Central memory CD8-positive, alpha-beta T cell (primary cell): ENCODE results near the gene RCAN1.
"Not testable (repeated sequence)": the region's sequence is repeated elsewhere in the genome, so short reads cannot be mapped to it uniquely, and the experiment has no call there.

Source experiments
- ATAC-seq: fragments of 150-1000 bp; cut with Tn5 transposase; replicated peaks from 2 replicates; pipeline ENCODE4 v1.10.0; 2022; ENCODE audit warnings: mild to moderate bottlenecking, moderate FRiP score, moderate number of reproducible peaks; ENCODE audit not compliant: poor library complexity, severe bottlenecking; ENCODE audit errors: extremely low read depth
- DNase-seq, 2 donors: peaks; one replicate each; pipeline ENCODE4 v3.0.0; 2021; ENCODE audit warnings: low spot score in 2 of 2
- H3K27ac Mint-ChIP-seq: one replicate; pipeline ENCODE4 v1.8.0; 2022; ENCODE audit warnings: low read depth, mild to moderate bottlenecking, moderate library complexity, mixed read lengths
- H3K27me3 Mint-ChIP-seq: one replicate; pipeline ENCODE4 v1.8.0; 2022; ENCODE audit warnings: mixed read lengths
- H3K36me3 Mint-ChIP-seq: one replicate; pipeline ENCODE4 v1.8.0; 2022; ENCODE audit warnings: mild to moderate bottlenecking, moderate library complexity, mixed read lengths; ENCODE audit not compliant: insufficient read depth
- H3K4me1 Mint-ChIP-seq: one replicate; pipeline ENCODE4 v1.8.0; 2022; ENCODE audit warnings: mixed read lengths
- H3K4me3 Mint-ChIP-seq: one replicate; pipeline ENCODE4 v1.8.0; 2022; ENCODE audit warnings: mild to moderate bottlenecking, moderate library complexity, mixed read lengths
- H3K9me3 Mint-ChIP-seq: one replicate; pipeline ENCODE4 v1.8.0; 2022; ENCODE audit warnings: mixed read lengths

RCAN1 gene

DNA sequence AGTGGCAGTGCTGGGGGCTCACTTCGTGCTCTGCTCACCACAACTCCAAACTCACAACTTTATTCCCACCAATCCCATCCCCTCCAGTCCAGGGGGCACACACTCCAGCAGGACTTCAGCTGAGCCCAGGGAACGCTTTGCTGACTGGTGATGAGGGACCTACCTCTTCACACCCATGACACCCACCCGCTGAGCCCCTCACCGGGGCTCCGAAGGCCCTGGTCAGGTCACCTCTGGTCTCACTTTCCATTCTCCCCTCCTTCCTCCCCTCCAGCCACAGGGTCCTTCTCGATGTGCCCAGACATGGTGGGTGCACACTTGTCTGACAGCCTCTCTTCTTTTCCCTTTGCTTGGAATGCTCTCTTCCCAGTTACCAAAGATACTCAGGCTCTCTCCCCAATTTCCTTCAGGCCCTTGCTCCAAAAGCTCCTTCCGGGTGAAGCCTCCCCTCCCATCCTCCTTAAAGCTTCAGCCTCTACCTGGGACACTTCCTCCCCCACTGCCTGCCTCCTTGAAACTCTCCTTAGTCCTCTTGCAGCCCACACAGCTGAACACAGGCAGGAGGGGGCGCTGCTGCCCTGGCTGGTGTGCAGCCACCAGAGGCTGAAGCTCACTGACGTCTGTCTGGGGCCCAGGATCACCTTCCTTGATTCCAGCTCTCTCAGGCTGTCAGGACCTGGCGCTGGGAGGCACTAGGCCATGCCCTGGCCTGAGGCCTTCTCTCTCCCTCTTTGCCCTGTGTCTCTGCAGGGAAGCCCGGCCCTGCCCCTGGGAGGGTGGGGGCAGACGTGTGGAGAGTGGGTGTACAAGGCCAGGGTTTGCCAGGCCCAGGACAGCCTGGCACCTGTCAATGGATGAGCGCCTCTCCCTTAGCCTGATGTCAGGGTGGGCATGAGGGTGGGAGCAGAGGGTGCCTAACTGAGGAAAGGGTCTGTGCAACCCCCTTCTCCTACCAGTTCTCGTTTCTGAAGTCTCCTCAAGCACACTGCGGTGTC is 104.5 kb downstream of the RCAN1 start:
- peaks cover 21% of the 10 kb centered on the region for H3K27me3 Mint-ChIP-seq
- H3K4me1 Mint-ChIP-seq: peaks cover 5% of the 10 kb centered on the region
- H3K27ac Mint-ChIP-seq: no peak overlapping the region
- ATAC-seq (no peak), DNase-seq (no peak)
- no peaks in the 10 kb centered on the region for H3K9me3 Mint-ChIP-seq
- no peak overlapping the region for H3K4me3 Mint-ChIP-seq
- H3K36me3 Mint-ChIP-seq: peaks cover 4% of the 10 kb centered on the region

DNA sequence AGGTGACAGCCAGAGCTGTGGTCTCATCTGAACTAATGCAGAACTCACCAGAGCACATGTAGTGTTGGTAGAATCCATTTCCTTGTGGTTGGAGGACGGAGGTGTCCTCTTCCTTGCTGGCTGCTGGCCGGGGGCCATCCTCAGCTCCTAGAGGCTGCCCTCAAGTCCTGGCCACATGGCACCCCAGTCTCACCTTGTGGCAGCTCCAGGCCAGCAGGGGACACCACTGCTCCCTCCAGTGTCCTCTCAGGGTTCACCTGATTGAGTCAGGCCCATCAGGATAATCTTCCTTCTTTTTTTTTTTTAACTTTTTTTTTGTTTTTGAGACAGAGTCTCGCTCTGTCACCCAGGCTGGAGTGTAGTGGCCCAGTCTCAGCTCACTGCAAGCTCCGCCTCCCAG is 105.8 kb downstream of the RCAN1 start:
- Mint-ChIP-seq H3K27ac (no peak overlapping the region), H3K36me3 (peaks cover 4% of the 10 kb centered on the region), H3K27me3 (peaks cover 34% of the 10 kb centered on the region), H3K9me3 (no peaks in the 10 kb centered on the region), H3K4me1 (peaks cover 5% of the 10 kb centered on the region), H3K4me3 (no peak overlapping the region)
- DNase-seq: no peak
- no peak for ATAC-seq

DNA sequence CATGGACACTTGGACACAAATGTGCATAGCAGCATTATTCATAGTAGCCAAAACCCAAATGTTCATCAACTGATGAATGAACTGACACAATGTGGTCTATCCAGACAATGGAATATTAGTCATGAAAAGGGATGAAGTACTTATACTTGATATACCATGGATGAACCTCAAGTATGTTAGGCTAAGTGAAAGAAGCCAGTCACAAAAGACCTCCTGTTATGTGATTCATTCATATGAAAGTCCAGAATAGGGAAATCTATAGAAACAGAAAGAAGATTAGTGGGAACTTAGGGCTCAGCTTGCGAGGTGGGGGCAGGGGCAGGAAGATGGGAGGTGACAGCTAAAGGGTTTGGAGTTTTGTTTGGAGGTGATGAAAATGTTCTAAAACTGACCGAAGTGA is 110.3 kb downstream of the RCAN1 start:
- no peak for DNase-seq
- Mint-ChIP-seq H3K36me3 (no peaks in the 10 kb centered on the region), H3K27ac (no peak overlapping the region), H3K27me3 (peaks cover 60% of the 10 kb centered on the region), H3K4me1 (no peaks in the 10 kb centered on the region), H3K4me3 (no peak overlapping the region), H3K9me3 (no peaks in the 10 kb centered on the region)
- no peak for ATAC-seq

DNA sequence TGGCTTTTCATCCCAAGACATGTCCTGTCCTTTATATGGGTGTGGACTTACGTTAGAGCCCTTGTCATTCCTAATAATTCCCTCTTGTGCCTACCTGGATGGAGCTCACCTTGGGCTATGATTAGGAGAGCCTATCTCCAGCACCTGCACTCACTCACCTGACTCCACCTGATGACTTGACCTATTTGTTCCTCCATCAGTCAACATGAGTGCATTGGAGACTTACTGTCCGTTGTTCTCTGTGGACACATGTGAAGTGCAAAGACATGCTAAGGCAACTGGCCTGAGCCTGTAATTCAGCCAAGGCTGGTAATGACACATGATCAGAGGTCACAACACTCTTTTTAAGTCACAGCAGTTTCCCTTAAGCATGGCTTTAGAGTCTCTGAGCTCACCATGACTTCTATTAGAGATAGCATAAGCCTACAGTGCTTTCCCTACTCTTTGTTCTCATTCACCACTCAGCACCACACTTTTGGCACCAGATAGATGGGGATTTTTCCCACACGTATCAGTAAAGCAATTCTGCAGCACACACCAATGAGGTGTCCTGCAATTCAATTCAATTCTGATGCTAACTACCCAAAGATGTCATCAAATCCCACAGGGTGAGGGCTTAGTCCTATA is 112.3 kb downstream of the RCAN1 start:
- no peak overlapping the region for H3K27ac Mint-ChIP-seq
- H3K4me3 Mint-ChIP-seq: no peak overlapping the region
- peaks cover 6% of the 10 kb centered on the region for H3K9me3 Mint-ChIP-seq
- ATAC-seq: no peak
- H3K36me3 Mint-ChIP-seq: no peaks in the 10 kb centered on the region
- no peak for DNase-seq
- no peaks in the 10 kb centered on the region for H3K4me1 Mint-ChIP-seq
- H3K27me3 Mint-ChIP-seq: peaks cover 78% of the 10 kb centered on the region

DNA sequence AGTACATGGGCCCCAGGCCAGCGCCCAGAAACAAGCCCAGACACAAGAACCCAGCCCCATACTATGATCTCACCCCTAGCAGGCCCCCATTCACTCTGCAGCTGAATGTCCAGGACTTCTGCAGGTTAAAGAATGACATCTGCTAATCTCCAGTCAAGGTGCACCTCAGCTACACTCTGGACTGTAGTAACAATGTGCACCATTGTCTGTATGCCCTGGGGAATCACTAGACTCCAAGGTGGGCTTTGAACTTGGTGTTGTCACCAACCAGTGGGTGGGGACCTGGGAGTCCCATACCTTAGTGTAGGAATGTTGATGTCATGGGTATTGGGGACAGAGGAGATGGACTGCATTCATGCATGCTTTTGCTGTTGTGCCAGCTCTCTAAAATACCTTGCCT is 113.2 kb downstream of the RCAN1 start:
- Mint-ChIP-seq H3K4me3 (no peak overlapping the region), H3K9me3 (peaks cover 11% of the 10 kb centered on the region), H3K4me1 (no peaks in the 10 kb centered on the region), H3K27ac (no peak overlapping the region), H3K27me3 (peaks cover 79% of the 10 kb centered on the region), H3K36me3 (peaks cover 1% of the 10 kb centered on the region)
- DNase-seq (no peak), ATAC-seq (no peak)

DNA sequence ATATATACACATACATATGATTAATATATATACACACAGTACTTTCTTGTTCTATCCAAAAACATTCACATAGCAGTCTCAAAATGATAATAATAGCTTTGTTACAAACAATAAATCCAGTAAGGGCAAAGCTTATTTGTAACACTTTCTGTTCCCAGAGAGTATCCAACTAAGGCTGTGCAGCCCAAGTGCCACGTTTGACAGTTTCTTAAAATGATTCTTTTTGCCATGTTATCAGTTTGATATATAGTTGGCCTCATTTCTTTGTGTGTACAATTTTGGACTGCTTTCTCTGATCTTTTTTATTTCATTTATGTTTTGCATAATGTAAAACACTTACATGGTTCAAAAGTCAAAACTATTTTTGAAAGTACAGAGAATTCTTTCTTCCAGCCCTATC is 114.7 kb downstream of the RCAN1 start:
- peaks cover 1% of the 10 kb centered on the region for H3K36me3 Mint-ChIP-seq
- H3K4me3 Mint-ChIP-seq: no peak overlapping the region
- peaks cover 20% of the 10 kb centered on the region for H3K9me3 Mint-ChIP-seq
- no peak for DNase-seq
- no peak overlapping the region for H3K27ac Mint-ChIP-seq
- no peaks in the 10 kb centered on the region for H3K4me1 Mint-ChIP-seq
- H3K27me3 Mint-ChIP-seq: peaks cover 79% of the 10 kb centered on the region
- no peak for ATAC-seq

DNA sequence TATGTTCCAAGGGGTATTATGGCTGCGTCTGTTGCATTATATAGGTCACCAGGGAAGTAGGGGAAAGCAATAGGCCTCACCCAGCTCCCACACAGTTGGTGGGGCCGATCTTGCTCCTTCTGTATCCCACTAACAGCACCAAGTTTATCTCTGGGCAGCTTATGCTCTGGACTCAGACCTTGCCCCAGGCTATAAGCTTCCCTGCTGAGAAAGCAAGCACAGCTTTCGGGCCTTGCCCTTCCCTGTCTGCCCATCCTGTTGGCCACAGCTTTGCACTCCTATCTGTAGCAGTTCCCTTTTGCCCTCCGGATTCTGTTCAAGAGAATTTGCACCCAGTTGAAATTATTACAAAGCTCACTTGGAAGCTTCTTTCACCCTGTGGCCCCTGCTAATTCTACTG is 115.8 kb downstream of the RCAN1 start:
- Mint-ChIP-seq H3K4me1 (no peaks in the 10 kb centered on the region), H3K4me3 (no peak overlapping the region), H3K27ac (no peak overlapping the region), H3K36me3 (peaks cover 1% of the 10 kb centered on the region), H3K27me3 (peaks cover 69% of the 10 kb centered on the region), H3K9me3 (peaks cover 20% of the 10 kb centered on the region)
- DNase-seq (no peak), ATAC-seq (no peak)

DNA sequence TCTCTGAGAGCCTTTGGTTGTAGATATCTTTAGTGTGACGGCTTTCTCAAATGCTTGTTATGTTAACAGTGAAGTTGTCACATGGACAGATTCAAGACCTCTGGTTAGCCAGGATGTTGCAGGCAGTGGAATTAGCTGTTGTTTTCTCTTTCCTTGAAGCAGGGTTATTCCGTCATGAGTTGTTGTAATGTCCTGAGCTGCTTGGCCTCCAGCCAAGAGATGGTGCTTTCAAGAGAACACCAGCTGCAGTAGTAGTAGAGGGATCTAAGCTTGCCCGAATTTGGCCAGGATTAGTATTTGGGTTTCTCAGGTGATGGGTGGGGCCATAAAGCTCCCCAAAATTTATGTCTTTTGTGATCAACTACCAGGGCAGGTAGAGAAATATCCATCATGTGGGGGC is 116.3 kb downstream of the RCAN1 start:
- Mint-ChIP-seq H3K27ac (no peak overlapping the region), H3K9me3 (peaks cover 20% of the 10 kb centered on the region), H3K4me3 (no peak overlapping the region), H3K27me3 (peaks cover 69% of the 10 kb centered on the region), H3K4me1 (no peaks in the 10 kb centered on the region), H3K36me3 (peaks cover 1% of the 10 kb centered on the region)
- ATAC-seq (no peak), DNase-seq (no peak)

DNA sequence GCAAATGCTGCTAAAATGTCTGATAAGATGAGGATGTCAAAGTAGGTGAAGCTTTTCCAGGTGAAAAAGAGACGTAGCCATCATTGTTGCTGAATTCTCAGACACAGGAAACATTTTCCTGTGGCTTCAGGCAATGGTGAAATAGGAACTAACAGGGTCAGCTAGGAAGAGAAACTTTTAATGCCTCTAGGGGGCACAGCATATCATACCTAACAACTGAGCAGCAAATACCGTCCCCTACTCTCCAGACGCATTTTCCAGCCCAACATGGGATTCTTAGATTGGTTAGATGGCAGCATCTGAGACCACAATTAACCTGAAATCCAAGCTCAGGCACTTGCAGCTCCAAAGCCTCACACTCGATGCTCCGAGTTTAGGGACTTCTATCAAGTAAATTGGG is 131.1 kb downstream of the RCAN1 start:
- not testable (repeated sequence) for H3K4me3 Mint-ChIP-seq, ATAC-seq, DNase-seq, H3K4me1 Mint-ChIP-seq, H3K27me3 Mint-ChIP-seq, H3K36me3 Mint-ChIP-seq, H3K27ac Mint-ChIP-seq, H3K9me3 Mint-ChIP-seq

DNA sequence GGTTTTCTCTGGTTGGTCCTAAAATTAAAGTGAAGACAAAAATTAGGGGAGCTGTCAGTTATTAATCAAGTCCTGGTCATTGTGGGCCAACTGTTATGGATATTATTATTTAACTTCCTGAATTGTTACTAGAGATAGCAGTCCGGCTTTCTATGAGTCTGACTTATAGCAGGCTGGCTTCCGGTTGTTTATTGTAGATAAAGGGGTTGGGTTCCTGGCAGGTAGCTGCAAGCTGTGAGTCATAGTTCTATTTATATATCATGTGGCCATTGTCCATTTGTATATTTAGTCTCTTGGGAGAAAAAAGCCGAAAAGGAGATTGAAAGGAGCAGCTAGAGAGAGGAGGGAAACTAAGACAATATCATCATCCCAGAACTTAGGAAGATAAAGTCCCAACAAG is 131.5 kb downstream of the RCAN1 start:
- DNase-seq, H3K4me1 Mint-ChIP-seq, H3K27ac Mint-ChIP-seq, H3K9me3 Mint-ChIP-seq, H3K36me3 Mint-ChIP-seq, H3K27me3 Mint-ChIP-seq, ATAC-seq, H3K4me3 Mint-ChIP-seq: not testable (repeated sequence)

DNA sequence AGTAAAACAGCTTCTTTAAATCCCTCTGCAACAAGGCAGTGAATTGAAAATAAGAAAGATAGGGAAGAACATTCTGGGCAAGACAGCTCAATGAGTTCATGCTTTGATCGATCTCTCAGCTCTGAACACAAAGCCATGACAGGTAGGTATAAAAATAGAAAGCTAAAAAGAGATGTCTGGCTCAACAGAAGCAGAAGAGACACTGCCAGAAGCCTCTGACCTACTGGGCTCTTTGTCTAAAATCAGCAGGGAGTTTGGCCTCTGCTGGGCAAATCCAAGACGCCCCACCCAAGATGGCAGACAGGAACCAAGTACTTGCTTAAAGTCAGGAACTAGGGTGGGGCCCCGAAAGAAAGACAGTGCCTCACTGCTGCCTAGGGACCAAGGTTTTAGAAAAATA is 147.6 kb downstream of the RCAN1 start:
- not testable (repeated sequence) for H3K27ac Mint-ChIP-seq, H3K36me3 Mint-ChIP-seq, DNase-seq, H3K9me3 Mint-ChIP-seq, H3K4me1 Mint-ChIP-seq, H3K27me3 Mint-ChIP-seq, H3K4me3 Mint-ChIP-seq, ATAC-seq
